Endothelial cell of umbilical vein (primary cell): ENCODE measurements around the gene VPS54. TPM values are rescaled to one million over a fixed set of nuclear protein-coding genes. Genes with fewer than 3 reads are reported as not detected.

Experiments used
- BruUV-seq: library from RNA; stranded (reverse); fragments of 400-500 nt; replicated peaks from 2 replicates; lab custom pipeline; 2021; lab: Mats Ljungman, UMichigan
- CTCF ChIA-PET: fragments of 300-600, 350-600 bp; sonication (Branson Sonifier 250); formaldehyde crosslinking; loops from one replicate; lab custom pipeline; 2021; ENCODE audit warnings: antibody characterized with exemption, inconsistent platforms; lab: Charles Lee
- POLR2A ChIA-PET: fragments of 300-600, 350-600 bp; sonication (Branson Sonifier 250); formaldehyde crosslinking; loops from one replicate; lab custom pipeline; 2021; ENCODE audit warnings: antibody characterized with exemption, inconsistent platforms; lab: Charles Lee
- DNase-seq: peaks from one replicate; pipeline ENCODE4 v3.0.0-alpha.2; 2011; ENCODE audit warnings: low read depth, low spot score
- FAIRE-seq: peaks from 2 replicates; lab custom pipeline; 2011; peaks lifted over from hg19 to GRCh38; lab: Jason Lieb, UNC
- H2AFZ ChIP-seq: 2 replicates; pipeline ENCODE4 v1.6.0; 2012; ENCODE audit warnings: low read depth, low read length, control low read depth, inconsistent platforms
- H3K27ac ChIP-seq: 2 replicates; pipeline ENCODE4 v1.5.1; 2011; ENCODE audit warnings: low read depth, mild to moderate bottlenecking, control low read depth, low read length, moderate library complexity; ENCODE audit not compliant: insufficient read depth
- H3K27me3 ChIP-seq, 2 experiments: 2 replicates each; pipeline versions ENCODE4 v1.6.0 to v1.6.1; 2011; ENCODE audit warnings: low read length in 2 of 2, mixed read lengths in 1 of 2; ENCODE audit not compliant: control insufficient read depth in 2 of 2, insufficient read depth in 2 of 2
- H3K36me3 ChIP-seq, 2 experiments: 2 replicates in 1 of 2; 3 replicates in 1 of 2; pipeline ENCODE4 v1.5.1; 2011; ENCODE audit warnings: low read length in 2 of 2, mild to moderate bottlenecking in 1 of 2, moderate library complexity in 1 of 2; ENCODE audit not compliant: control insufficient read depth in 2 of 2, insufficient read depth in 2 of 2; ENCODE audit errors: extremely low read depth in 1 of 2
- H3K4me1 ChIP-seq: 3 replicates; pipeline ENCODE4 v1.5.1; 2011; ENCODE audit warnings: mild to moderate bottlenecking, low read length; ENCODE audit not compliant: control insufficient read depth, insufficient read depth; ENCODE audit errors: extremely low read depth
- H3K4me2 ChIP-seq: 2 replicates; pipeline ENCODE4 v1.6.1; 2011; ENCODE audit warnings: low read length, control low read depth, mixed read lengths; ENCODE audit not compliant: insufficient read depth
- H3K4me3 ChIP-seq, 3 experiments: fragments of 200-600 bp in 1 of 3; sonication (generic), shearing (Covaris generic) in 1 of 3; replicated peaks in 1 of 3; 2 replicates each; pipeline ENCODE4 v1.5.1; 2011 to 2016; ENCODE audit warnings: control low read depth in 3 of 3, low read length in 3 of 3, mild to moderate bottlenecking in 2 of 3, inconsistent platforms in 1 of 3, low read depth in 1 of 3, moderate library complexity in 1 of 3; ENCODE audit not compliant: insufficient read depth in 1 of 3
- H3K79me2 ChIP-seq: 2 replicates; pipeline ENCODE4 v1.6.0; 2012; ENCODE audit warnings: low read length, inconsistent platforms; ENCODE audit not compliant: control insufficient read depth, insufficient read depth
- H3K9ac ChIP-seq: replicated peaks from 2 replicates; pipeline ENCODE3; 2011; ENCODE audit warnings: low read length, control low read depth; ENCODE audit not compliant: insufficient read depth; ENCODE audit errors: extremely low read depth
- H3K9me1 ChIP-seq: replicated peaks from 3 replicates; pipeline ENCODE4 v1.6.0; 2011; ENCODE audit warnings: mild to moderate bottlenecking, low read length; ENCODE audit not compliant: control insufficient read depth, insufficient read depth; ENCODE audit errors: extremely low read depth
- H3K9me3 ChIP-seq: replicated peaks from 2 replicates; pipeline ENCODE4 v1.5.1; 2012; ENCODE audit warnings: low read length, inconsistent platforms; ENCODE audit not compliant: control insufficient read depth, insufficient read depth
- H4K20me1 ChIP-seq: replicated peaks from 2 replicates; pipeline ENCODE3; 2011; ENCODE audit warnings: mild to moderate bottlenecking, low read length; ENCODE audit not compliant: control insufficient read depth, insufficient read depth; ENCODE audit errors: extremely low read depth
- CTCF ChIP-seq, 2 donors: IDR thresholded peaks; 1 replicate in 1 of 2; 2 replicates in 1 of 2; pipeline ENCODE4 v1.5.1; 2011; ENCODE audit warnings: low read length in 2 of 2, mild to moderate bottlenecking in 2 of 2, moderate library complexity in 2 of 2, control low read depth in 1 of 2, inconsistent platforms in 1 of 2, low read depth in 1 of 2; ENCODE audit not compliant: insufficient read depth in 1 of 2; ENCODE audit errors: extremely low read depth in 1 of 2
- EZH2 ChIP-seq: IDR thresholded peaks from 2 replicates; pipeline ENCODE4 v1.6.1; 2012; ENCODE audit warnings: borderline replicate concordance, low read depth, mild to moderate bottlenecking, moderate library complexity, low read length, inconsistent platforms; ENCODE audit not compliant: severe bottlenecking
- FOS ChIP-seq: IDR thresholded peaks from 2 replicates; pipeline ENCODE4 v1.6.1; 2011; ENCODE audit warnings: mild to moderate bottlenecking, low read length, moderate library complexity, borderline replicate concordance; ENCODE audit not compliant: insufficient read depth
- GATA2 ChIP-seq: IDR thresholded peaks from 2 replicates; pipeline ENCODE4 v1.7.0; 2011; ENCODE audit warnings: low read depth, mild to moderate bottlenecking, moderate library complexity, mixed read lengths, low read length; ENCODE audit not compliant: insufficient read length, insufficient read depth
- JUN ChIP-seq: IDR thresholded peaks from 2 replicates; pipeline ENCODE4 v1.6.1; 2011; ENCODE audit warnings: borderline replicate concordance, low read depth; ENCODE audit not compliant: insufficient read length, insufficient read depth
- MAX ChIP-seq: IDR thresholded peaks from 2 replicates; pipeline ENCODE4 v1.6.1; 2011; ENCODE audit not compliant: insufficient read depth, insufficient read length
- MYC ChIP-seq: IDR thresholded peaks from one replicate; pipeline ENCODE4 v1.6.1; 2011; ENCODE audit warnings: mild to moderate bottlenecking, low read depth, low read length
- POLR2A ChIP-seq: IDR thresholded peaks from 2 replicates; pipeline ENCODE4 v1.6.1; 2012; ENCODE audit warnings: low read depth, mild to moderate bottlenecking, control low read depth, low read length
- POLR2AphosphoS5 ChIP-seq: IDR thresholded peaks from 2 replicates; pipeline ENCODE4 v1.6.1; 2012; ENCODE audit warnings: low read depth, mild to moderate bottlenecking, control low read depth, low read length, moderate library complexity; ENCODE audit not compliant: insufficient read depth
- dilution Hi-C: fragments of 300-500 bp; cut with MboI; formaldehyde crosslinking; loops from one replicate; pipeline ENCODE4 v1.15.0; 2019; ENCODE audit warnings: low sequenced_read_pairs; ENCODE audit not compliant: extremely low pct_ligation_motif_present
- intact Hi-C: fragments of 100-400 bp; cut with micrococcal nuclease; formaldehyde crosslinking; loops from one replicate; pipeline ENCODE4 v1.10.0; 2022
- polyA plus RNA-seq, 4 experiments: library from polyadenylated mRNA; depleted of rRNA in 3 of 4; stranded (reverse) in 3 of 4; unstranded in 1 of 4; fragments of >200 nt; gene quantifications; 2 replicates each; pipeline versions ENCODE4 v1.2.1 to v1.2.3, GENCODE V29; 2011 to 2012; ENCODE audit warnings: missing spikeins in 1 of 4
- total RNA-seq: library from RNA; stranded (reverse); gene quantifications from 2 replicates; pipeline ENCODE4 v1.2.3, GENCODE V29; 2021

The VPS54 gene
- total and polyA plus RNA-seq, 2 donors (not counting 3 experiments of a cell fraction or from before 2014, with no cell fraction given): 6.3 to 17.7 TPM

DNA sequence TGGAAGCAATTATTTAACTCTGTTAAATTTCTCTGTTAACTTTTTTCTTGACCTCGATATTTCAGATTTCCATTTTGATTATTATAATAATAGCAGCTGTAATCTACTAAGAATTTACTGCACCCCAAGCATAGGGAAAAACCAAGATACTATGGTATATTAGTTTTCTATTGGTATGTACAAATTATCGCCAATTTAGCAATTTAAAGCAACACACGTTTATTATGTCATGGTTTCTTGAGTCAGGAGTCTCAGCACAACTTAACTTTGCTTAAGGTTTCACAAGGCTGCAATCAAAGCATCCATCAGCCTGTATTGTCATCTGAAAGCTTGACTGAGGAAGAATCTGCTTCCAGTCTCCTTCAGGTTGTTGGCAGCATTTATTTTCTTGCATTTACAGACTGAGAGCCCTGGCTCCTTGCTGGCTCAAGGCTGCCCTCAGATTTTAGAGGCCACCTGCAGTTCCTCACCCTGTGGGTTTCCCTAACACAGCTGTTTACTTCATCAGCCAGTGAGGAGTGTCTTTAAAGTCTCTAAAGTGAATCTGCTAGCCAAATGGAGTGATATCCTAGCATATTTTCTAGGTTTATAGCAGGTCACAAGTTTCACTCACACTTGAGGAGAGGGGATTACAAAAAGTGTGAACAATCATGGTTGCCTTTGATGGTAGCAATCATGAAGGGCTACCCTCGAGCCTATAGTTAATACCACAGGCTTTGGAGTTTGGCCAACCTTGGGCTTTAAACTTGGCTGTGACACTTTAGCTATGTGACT lies 4.4 kb upstream of the VPS54 start:
- no peaks in the 10 kb centered on the region for H3K9me1 ChIP-seq
- peaks cover 17% of the 10 kb centered on the region for H3K4me1 ChIP-seq
- no peak overlapping the region for H3K4me2 ChIP-seq
- ChIA-PET POLR2A (no interaction called here), CTCF (interaction anchor here (1.3 to 1.4 kb wide), 2 partner anchors 72 to 307 kb away, joined by 3 to 4 read pairs; no protein-coding TSS in a partner anchor)
- H3K79me2 ChIP-seq: peaks cover under 1% of the 10 kb centered on the region
- TF ChIP-seq GATA2 (no peak), MAX (no peak), POLR2A (no peak), MYC (no peak)
- no TSS peak for BruUV-seq
- H3K27me3 ChIP-seq: no peaks in the 10 kb centered on the region
- H3K9me3 ChIP-seq: no peaks in the 10 kb centered on the region
- no peak for FAIRE-seq
- H3K4me3 ChIP-seq: no peak overlapping the region
- no peak overlapping the region for H3K9ac ChIP-seq
- no peak overlapping the region for H2AFZ ChIP-seq
- no peaks in the 10 kb centered on the region for H4K20me1 ChIP-seq
- H3K27ac ChIP-seq: no peak overlapping the region
- dilution Hi-C loops: no loop called here
- no peaks in the 10 kb centered on the region for H3K36me3 ChIP-seq
- intact Hi-C loops: no loop called here
- DNase-seq: no peak

- CTCF ChIA-PET: interaction anchor here (1.0 to 1.1 kb wide), 2 partner anchors 12 to 28 kb away, joined by 3 read pairs; no protein-coding TSS in a partner anchor
- dilution Hi-C loops: no loop called here
- TF ChIP-seq MAX: no peak
- TF ChIP-seq POLR2A: no peak
- no peak for TF ChIP-seq JUN
- no peak for TF ChIP-seq EZH2
- TF ChIP-seq CTCF (IDR thresholded peaks at IDR 0.05; ENCODE audit: extremely low read depth in 1 of 2, insufficient read depth in 1 of 2, low read depth in 1 of 2, low read length in 2 of 2): no peak
- TF ChIP-seq GATA2: no peak
- no peak for TF ChIP-seq POLR2AphosphoS5
- no peak for TF ChIP-seq FOS
- no peak for TF ChIP-seq MYC
- Histone ChIP-seq H3K4me1 (peaks cover 22% of the 10 kb centered on the region), H4K20me1 (no peaks in the 10 kb centered on the region), H3K79me2 (peaks cover 21% of the 10 kb centered on the region), H3K9me1 (no peaks in the 10 kb centered on the region), H3K36me3 (no peaks in the 10 kb centered on the region), H3K9me3 (no peaks in the 10 kb centered on the region), H3K27me3 (no peaks in the 10 kb centered on the region), H3K27ac (peak overlapping the region; percentile 34), H2AFZ (peak overlapping the region; percentile 61), H3K4me3 (no peak overlapping the region), H3K9ac (no peak overlapping the region), H3K4me2 (peak overlapping the region; percentile 33)
- POLR2A ChIA-PET: no interaction called here
- intact Hi-C loops: no loop called here
- no TSS peak for BruUV-seq
- DNase-seq (peak; percentile 53), FAIRE-seq (no peak)
Observed at GRCh38 chr2:64021578-64021977, 2.4 kb upstream of the VPS54 start.
